SU-DHL-6 (cell line): ENCODE results near the gene B4GALT3.

Experiments used
- EZH2phosphoT487 ChIP-seq: fragments of 200-600 bp; sonication (generic), shearing (Covaris generic); conservative IDR thresholded peaks from 2 replicates; pipeline ENCODE4 v1.6.1; 2018; ENCODE audit warnings: mild to moderate bottlenecking, antibody characterized with exemption, low read length, moderate library complexity, mixed read lengths
- TF ChIP-seq, protein P1 (sequence below): fragments of 200-600 bp; sonication (generic); IDR thresholded peaks from one replicate; pipeline ENCODE4 v1.5.1; 2017; ENCODE audit warnings: antibody characterized with exemption, mild to moderate bottlenecking, low read length, moderate library complexity; ENCODE audit not compliant: insufficient read depth, poor library complexity, severe bottlenecking

DNA sequence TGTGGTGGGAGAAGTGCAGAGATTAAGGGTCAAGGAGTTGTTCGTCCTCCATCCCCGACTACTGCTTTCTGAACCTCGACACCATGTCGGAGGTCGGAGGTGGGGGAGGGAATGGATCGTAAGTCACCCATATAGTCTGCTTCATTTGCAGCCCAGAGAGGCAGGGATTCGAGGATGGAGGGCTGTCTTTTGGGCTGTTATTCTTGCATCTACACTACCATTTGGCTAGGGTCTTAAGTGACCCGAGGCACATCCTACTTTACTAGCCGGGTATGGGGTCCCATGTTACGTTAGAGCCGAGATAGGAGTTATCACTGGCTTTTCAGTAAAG, 17.4 kb downstream of the B4GALT3 start:
- TF ChIP-seq, protein P1, sequence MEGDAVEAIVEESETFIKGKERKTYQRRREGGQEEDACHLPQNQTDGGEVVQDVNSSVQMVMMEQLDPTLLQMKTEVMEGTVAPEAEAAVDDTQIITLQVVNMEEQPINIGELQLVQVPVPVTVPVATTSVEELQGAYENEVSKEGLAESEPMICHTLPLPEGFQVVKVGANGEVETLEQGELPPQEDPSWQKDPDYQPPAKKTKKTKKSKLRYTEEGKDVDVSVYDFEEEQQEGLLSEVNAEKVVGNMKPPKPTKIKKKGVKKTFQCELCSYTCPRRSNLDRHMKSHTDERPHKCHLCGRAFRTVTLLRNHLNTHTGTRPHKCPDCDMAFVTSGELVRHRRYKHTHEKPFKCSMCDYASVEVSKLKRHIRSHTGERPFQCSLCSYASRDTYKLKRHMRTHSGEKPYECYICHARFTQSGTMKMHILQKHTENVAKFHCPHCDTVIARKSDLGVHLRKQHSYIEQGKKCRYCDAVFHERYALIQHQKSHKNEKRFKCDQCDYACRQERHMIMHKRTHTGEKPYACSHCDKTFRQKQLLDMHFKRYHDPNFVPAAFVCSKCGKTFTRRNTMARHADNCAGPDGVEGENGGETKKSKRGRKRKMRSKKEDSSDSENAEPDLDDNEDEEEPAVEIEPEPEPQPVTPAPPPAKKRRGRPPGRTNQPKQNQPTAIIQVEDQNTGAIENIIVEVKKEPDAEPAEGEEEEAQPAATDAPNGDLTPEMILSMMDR, result no peak
- no peak for TF ChIP-seq EZH2phosphoT487
